HepG2 (cell line): ENCODE data around the gene WDR73. TPM values are rescaled to one million over a fixed set of nuclear protein-coding genes. Genes with fewer than 3 reads are reported as not detected.

Experiments used
- CREM ChIP-seq, 2 experiments: sonication (generic) in 1 of 2; formaldehyde crosslinking in 1 of 2; IDR thresholded peaks; 2 replicates each; pipeline versions ENCODE4 v1.4.0 to v1.6.1; 2016 to 2020; ENCODE audit warnings: antibody characterized with exemption in 1 of 2, mild to moderate bottlenecking in 1 of 2, missing genetic modification reagents in 1 of 2
- CTCF ChIP-seq: sonication (generic); formaldehyde crosslinking; IDR thresholded peaks from 2 replicates; pipeline ENCODE4 v1.5.0; 2020; ENCODE audit warnings: mild to moderate bottlenecking, missing genetic modification reagents, moderate library complexity
- IKZF4 ChIP-seq: sonication (generic); formaldehyde crosslinking; IDR thresholded peaks from 2 replicates; pipeline ENCODE4 v1.5.1; 2020; ENCODE audit warnings: borderline replicate concordance, mild to moderate bottlenecking, low read depth, missing genetic modification reagents; ENCODE audit errors: not compliant biosample characterization
- KIAA2018 ChIP-seq: sonication (generic); formaldehyde crosslinking; IDR thresholded peaks from 2 replicates; pipeline ENCODE4 v1.5.0; 2020; ENCODE audit warnings: mild to moderate bottlenecking, missing genetic modification reagents, borderline replicate concordance
- KLF13 ChIP-seq: sonication (generic); formaldehyde crosslinking; IDR thresholded peaks from 2 replicates; pipeline ENCODE4 v1.4.0; 2020; ENCODE audit warnings: mild to moderate bottlenecking, missing genetic modification reagents
- MYC ChIP-seq: sonication (generic); formaldehyde crosslinking; IDR thresholded peaks from 2 replicates; pipeline ENCODE4 v1.9.0; 2021; ENCODE audit warnings: missing genetic modification reagents, borderline replicate concordance
- SKIL ChIP-seq: sonication (generic); formaldehyde crosslinking; IDR thresholded peaks from 2 replicates; pipeline ENCODE4 v1.8.0; 2022; ENCODE audit warnings: missing genetic modification reagents, mild to moderate bottlenecking, moderate library complexity, borderline replicate concordance
- SMYD3 ChIP-seq: sonication (generic); formaldehyde crosslinking; IDR thresholded peaks from 2 replicates; pipeline ENCODE4 v1.8.1; 2023; ENCODE audit warnings: mild to moderate bottlenecking, missing genetic modification reagents
- SP5 ChIP-seq: IDR thresholded peaks from 2 replicates; pipeline ENCODE4 v1.6.1; 2016; ENCODE audit warnings: low read depth, borderline replicate concordance
- TEAD3 ChIP-seq: optimal IDR thresholded peaks from 2 replicates; pipeline ENCODE3; 2016; ENCODE audit warnings: borderline replicate concordance
- THAP7 ChIP-seq: sonication (generic); formaldehyde crosslinking; IDR thresholded peaks from 2 replicates; pipeline ENCODE4 v1.8.1; 2023; ENCODE audit warnings: mild to moderate bottlenecking, missing genetic modification reagents
- ZNF230 ChIP-seq: sonication (generic); formaldehyde crosslinking; IDR thresholded peaks from 2 replicates; pipeline ENCODE4 v1.4.0; 2020; ENCODE audit warnings: mild to moderate bottlenecking, missing genetic modification reagents
- ZNF496 ChIP-seq: sonication (generic); formaldehyde crosslinking; IDR thresholded peaks from 2 replicates; pipeline ENCODE4 v1.8.1; 2023; ENCODE audit warnings: mild to moderate bottlenecking, moderate library complexity, missing genetic modification reagents; ENCODE audit not compliant: insufficient replicate concordance
- ZNF557 ChIP-seq: sonication (generic); formaldehyde crosslinking; IDR thresholded peaks from 2 replicates; pipeline ENCODE4 v1.4.0; 2020; ENCODE audit warnings: missing genetic modification reagents
- ZNF775 ChIP-seq: sonication (generic); formaldehyde crosslinking; IDR thresholded peaks from 2 replicates; pipeline ENCODE4 v1.4.0; 2020; ENCODE audit warnings: missing genetic modification reagents, mild to moderate bottlenecking, moderate library complexity, borderline replicate concordance
- polyA plus RNA-seq, 8 experiments: library from polyadenylated mRNA; depleted of rRNA in 3 of 8; stranded (reverse) in 7 of 8; unstranded in 1 of 8; fragments of >200 nt; fragmentation: Illumina TruSeq in 4 of 8; extraction: Trizol in 4 of 8; gene quantifications; 2 replicates each; pipeline versions ENCODE4 v1.2.1 to v1.2.3, GENCODE V29; 2011 to 2016; ENCODE audit warnings: low read depth in 4 of 8, missing spikeins in 1 of 8, mixed read lengths in 1 of 8; ENCODE audit not compliant: insufficient read depth in 1 of 8
- total RNA-seq, 5 experiments: library from RNA; depleted of rRNA; stranded (reverse); fragments of >200 nt; fragmentation: Illumina TruSeq; extraction: Trizol; gene quantifications; 2 replicates each; pipeline ENCODE4 v1.2.3, GENCODE V29; 2016; ENCODE audit warnings: low read depth in 1 of 5

The WDR73 gene
- total and polyA plus RNA-seq, 2 of the 13 experiments (the other 11 are each of a cell fraction or from before 2014, with no cell fraction given): 20.0 to 35.5 TPM

GRCh38 chr15:84653910-84654688 is at the start of gene WDR73 (continued):
- no peak for TF ChIP-seq SKIL
- TF ChIP-seq ZNF557 (CRISPR knock-in tag): no peak
- peak; percentile 62 for TF ChIP-seq TEAD3 (CRISPR knock-in tag)
- no peak for TF ChIP-seq ZNF775
- no peak for TF ChIP-seq KIAA2018
- peak; percentile 46; the same call in 1 of the 2 replicates for TF ChIP-seq MYC (CRISPR knock-in tag)
- no peak; the same call in 1 of the 2 replicates for TF ChIP-seq ZNF230 (CRISPR knock-in tag)
- TF ChIP-seq KLF13: no peak
- TF ChIP-seq IKZF4 (CRISPR knock-in tag): no peak
- TF ChIP-seq CREM (IDR thresholded peaks at IDR 0.05): 0 out of 2 replicates have a peak, but pooled peaks have one; percentile 46
- no peak for TF ChIP-seq CREM (CRISPR knock-in tag; IDR thresholded peaks at IDR 0.05)
- no peak for TF ChIP-seq SMYD3 (CRISPR knock-in tag)
- peak; percentile 77 for TF ChIP-seq SP5 (CRISPR knock-in tag)
- TF ChIP-seq THAP7 (CRISPR knock-in tag): no peak
- no peak for TF ChIP-seq ZNF496
- TF ChIP-seq CTCF (CRISPR knock-in tag): no peak; the same call in 1 of the 2 replicates
